ENCODE data around the gene TRMT10B. TPM values are rescaled to one million over a fixed set of nuclear protein-coding genes. Genes with fewer than 3 reads are reported as not detected.

TRMT10B gene
- total and polyA plus RNA-seq, 2 of the 13 experiments (the other 11 are each of a cell fraction or from before 2014, with no cell fraction given), result 3.1 to 3.9 TPM

GRCh38 chr9:37800631-37801286 is 47.2 kb downstream of the TRMT10B start, which contains the start of gene DCAF10 (continued):
- 0 out of 2 replicates have a peak, but pooled peaks have one; percentile 67 for TF ChIP-seq THAP8 (CRISPR knock-in tag; IDR thresholded peaks at IDR 0.05; ENCODE audit: borderline replicate concordance)
- no peak for TF ChIP-seq PBX3 (CRISPR knock-in tag; IDR thresholded peaks at IDR 0.05; ENCODE audit: borderline replicate concordance)
- TF ChIP-seq SNAPC2 (CRISPR knock-in tag; IDR thresholded peaks at IDR 0.05), result peak; percentile 87; the same call in 1 of the 2 replicates
- TF ChIP-seq ZNF552 (CRISPR knock-in tag; IDR thresholded peaks at IDR 0.05; ENCODE audit: borderline replicate concordance), result peak; percentile 79; the same call in 1 of the 2 replicates
- peak in 1 of 2 experiments; percentile 67; a peak in 2 of 4 replicates for TF ChIP-seq EP300 (IDR thresholded peaks at IDR 0.05; ENCODE audit: low read depth in 2 of 2, low read length in 2 of 2)
- peak; percentile 60; the same call in 1 of the 2 replicates for TF ChIP-seq EP300 (CRISPR knock-in tag; IDR thresholded peaks at IDR 0.05; ENCODE audit: borderline replicate concordance)
- TF ChIP-seq ZNF549 (CRISPR knock-in tag; IDR thresholded peaks at IDR 0.05), result no peak
- peak; percentile 85 for TF ChIP-seq ARID5B (CRISPR knock-in tag; IDR thresholded peaks at IDR 0.05)
- TF ChIP-seq ZNF839 (CRISPR knock-in tag; IDR thresholded peaks at IDR 0.05; ENCODE audit: borderline replicate concordance), result peak; percentile 74; the same call in 1 of the 2 replicates
- TF ChIP-seq ZNF704 (CRISPR knock-in tag; IDR thresholded peaks at IDR 0.05; ENCODE audit: borderline replicate concordance), result no peak
- TF ChIP-seq IRF2 (CRISPR knock-in tag; IDR thresholded peaks at IDR 0.05), result peak; percentile 97
- TF ChIP-seq ZBTB7A (CRISPR knock-in tag; IDR thresholded peaks at IDR 0.05), result peak; percentile 20; the same call in 1 of the 2 replicates
- TF ChIP-seq HCFC1 (IDR thresholded peaks at IDR 0.05; ENCODE audit: low read depth, low read length), result peak; percentile 81
- TF ChIP-seq PAF1 (CRISPR knock-in tag; IDR thresholded peaks at IDR 0.05), result no peak
- TF ChIP-seq NBN (conservative IDR thresholded peaks at IDR 0.05), result no peak
- peak; percentile 87 for TF ChIP-seq NR0B2 (CRISPR knock-in tag; IDR thresholded peaks at IDR 0.05)
- TF ChIP-seq MEIS2 (CRISPR knock-in tag; IDR thresholded peaks at IDR 0.05), result peak; percentile 83; the same call in 1 of the 2 replicates
- no peak for TF ChIP-seq ZFAT (CRISPR knock-in tag; conservative IDR thresholded peaks at IDR 0.05)
- TF ChIP-seq ZNF574 (CRISPR knock-in tag; IDR thresholded peaks at IDR 0.05), result peak; percentile 96
